OCI-LY1 (cell line): Measurements from ENCODE around the gene MAP4K4.

ENCODE experiments used
- H2AFZ ChIP-seq: fragments of 200-600 bp; sonication (generic), shearing (Covaris generic); 2 replicates; pipeline ENCODE4 v1.6.0; 2014; ENCODE audit warnings: antibody characterized with exemption, mild to moderate bottlenecking, low read length
- H3F3A ChIP-seq: fragments of 200-600 bp; sonication (generic), shearing (Covaris generic); 2 replicates; pipeline ENCODE4 v1.6.0; 2014; ENCODE audit warnings: mild to moderate bottlenecking, antibody characterized with exemption, low read length, moderate library complexity; ENCODE audit not compliant: insufficient read depth
- H3K27ac ChIP-seq: fragments of 200-600 bp; sonication (generic); 2 replicates; pipeline ENCODE4 v1.5.1; 2014; ENCODE audit warnings: low read length, mixed run types, mild to moderate bottlenecking, low read depth; ENCODE audit not compliant: poor library complexity, severe bottlenecking
- H3K27me3 ChIP-seq: fragments of 200-600 bp; sonication (generic); 2 replicates; pipeline ENCODE4 v1.6.0; 2014; ENCODE audit warnings: antibody characterized with exemption, mild to moderate bottlenecking, low read length, moderate library complexity; ENCODE audit not compliant: insufficient read depth
- H3K36me3 ChIP-seq: fragments of 200-600 bp; sonication (generic); 2 replicates; pipeline ENCODE4 v1.6.1; 2014; ENCODE audit warnings: mild to moderate bottlenecking, antibody characterized with exemption, low read length, moderate library complexity, mixed read lengths; ENCODE audit not compliant: insufficient read depth
- H3K4me1 ChIP-seq: fragments of 200-600 bp; sonication (generic); 2 replicates; pipeline ENCODE4 v1.5.1; 2014; ENCODE audit warnings: mild to moderate bottlenecking, low read length, moderate library complexity; ENCODE audit not compliant: insufficient read depth, severe bottlenecking
- H3K4me2 ChIP-seq: fragments of 200-600 bp; sonication (generic), shearing (Covaris generic); 2 replicates; pipeline ENCODE4 v1.6.1; 2014; ENCODE audit warnings: low read length
- H3K4me3 ChIP-seq: fragments of 200-600 bp; sonication (generic); 2 replicates; pipeline ENCODE4 v1.5.1; 2014; ENCODE audit warnings: low read length, low read depth, mild to moderate bottlenecking, mixed read lengths; ENCODE audit not compliant: poor library complexity, severe bottlenecking
- H3K79me2 ChIP-seq: fragments of 200-600 bp; shearing (Covaris generic); 2 replicates; pipeline ENCODE4 v1.6.1; 2016; ENCODE audit warnings: mixed run types, low read length, mixed read lengths; ENCODE audit not compliant: insufficient read depth
- H3K9ac ChIP-seq: fragments of 200-600 bp; sonication (generic), shearing (Covaris generic); 2 replicates; pipeline ENCODE4 v1.6.1; 2014; ENCODE audit warnings: mild to moderate bottlenecking, low read length, mixed read lengths
- H3K9me2 ChIP-seq: fragments of 200-600 bp; sonication (generic), shearing (Covaris generic); 2 replicates; pipeline ENCODE4 v1.6.1; 2014; ENCODE audit warnings: low read depth, mild to moderate bottlenecking, low read length, mixed read lengths
- H3K9me3 ChIP-seq: fragments of 200-600 bp; shearing (Covaris generic); 2 replicates; pipeline ENCODE4 v1.6.1; 2014; ENCODE audit warnings: low read length, mixed read lengths
- H4K20me1 ChIP-seq: fragments of 200-600 bp; sonication (generic), shearing (Covaris generic); 2 replicates; pipeline ENCODE4 v1.6.0; 2016; ENCODE audit warnings: mild to moderate bottlenecking, low read length; ENCODE audit not compliant: insufficient read depth
- CTCF ChIP-seq: fragments of 200-600 bp; sonication (generic), shearing (Covaris generic); IDR thresholded peaks from 2 replicates; pipeline ENCODE4 v1.5.1; 2017; ENCODE audit warnings: mild to moderate bottlenecking, antibody characterized with exemption, low read length, moderate library complexity, mixed read lengths
- EZH2 ChIP-seq: fragments of 200-600 bp; sonication (generic), shearing (Covaris generic); IDR thresholded peaks from 2 replicates; pipeline ENCODE4 v1.8.0; 2017; ENCODE audit warnings: borderline replicate concordance, mixed run types, mild to moderate bottlenecking, antibody characterized with exemption, low read length, moderate library complexity, mixed read lengths

The MAP4K4 gene

GRCh38 chr2:101814752-101815151 lies 117.2 kb downstream of the MAP4K4 start:
- Histone ChIP-seq H3K27me3 (no peaks in the 10 kb centered on the region), H3K36me3 (no peaks in the 10 kb centered on the region), H3K9ac (no peak overlapping the region), H3K4me3 (no peak overlapping the region), H3K27ac (no peak overlapping the region), H3K79me2 (peaks cover 43% of the 10 kb centered on the region), H3K9me2 (no peaks in the 10 kb centered on the region), H3K4me2 (no peak overlapping the region; the same call in 1 of the 2 replicates), H3K4me1 (peaks cover 63% of the 10 kb centered on the region), H3K9me3 (no peaks in the 10 kb centered on the region), H3F3A (no peaks in the 10 kb centered on the region), H4K20me1 (no peaks in the 10 kb centered on the region), H2AFZ (no peak overlapping the region)
- TF ChIP-seq EZH2 = no peak
- no peak for TF ChIP-seq CTCF

DNA sequence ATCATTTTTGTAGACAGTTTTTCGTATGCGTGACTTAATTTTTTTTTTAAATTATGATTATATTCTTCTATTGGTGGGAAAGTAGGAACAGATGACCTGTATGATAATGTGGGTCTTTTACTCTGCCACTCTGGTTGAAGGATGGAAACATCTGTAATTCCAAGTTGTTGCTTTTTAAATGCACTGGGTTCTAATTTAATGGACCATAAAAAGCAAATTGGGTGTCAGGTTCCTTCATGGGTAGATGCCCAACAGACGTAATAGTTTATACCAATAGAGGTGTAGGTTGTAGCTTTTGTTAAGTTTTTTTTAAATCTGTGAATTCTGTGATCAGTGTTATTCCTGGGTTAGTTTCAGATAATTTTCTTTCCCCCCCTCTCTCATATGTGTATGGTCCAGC lies 117.6 kb downstream of the MAP4K4 start:
- Histone ChIP-seq H2AFZ (no peak overlapping the region), H3K9me3 (no peaks in the 10 kb centered on the region), H3K4me2 (no peak overlapping the region), H4K20me1 (no peaks in the 10 kb centered on the region), H3F3A (no peaks in the 10 kb centered on the region), H3K9ac (no peak overlapping the region), H3K9me2 (no peaks in the 10 kb centered on the region), H3K27me3 (no peaks in the 10 kb centered on the region), H3K79me2 (peaks cover 47% of the 10 kb centered on the region), H3K4me3 (no peak overlapping the region), H3K4me1 (peaks cover 67% of the 10 kb centered on the region), H3K27ac (no peak overlapping the region), H3K36me3 (no peaks in the 10 kb centered on the region)
- no peak for TF ChIP-seq EZH2
- TF ChIP-seq CTCF = no peak

DNA sequence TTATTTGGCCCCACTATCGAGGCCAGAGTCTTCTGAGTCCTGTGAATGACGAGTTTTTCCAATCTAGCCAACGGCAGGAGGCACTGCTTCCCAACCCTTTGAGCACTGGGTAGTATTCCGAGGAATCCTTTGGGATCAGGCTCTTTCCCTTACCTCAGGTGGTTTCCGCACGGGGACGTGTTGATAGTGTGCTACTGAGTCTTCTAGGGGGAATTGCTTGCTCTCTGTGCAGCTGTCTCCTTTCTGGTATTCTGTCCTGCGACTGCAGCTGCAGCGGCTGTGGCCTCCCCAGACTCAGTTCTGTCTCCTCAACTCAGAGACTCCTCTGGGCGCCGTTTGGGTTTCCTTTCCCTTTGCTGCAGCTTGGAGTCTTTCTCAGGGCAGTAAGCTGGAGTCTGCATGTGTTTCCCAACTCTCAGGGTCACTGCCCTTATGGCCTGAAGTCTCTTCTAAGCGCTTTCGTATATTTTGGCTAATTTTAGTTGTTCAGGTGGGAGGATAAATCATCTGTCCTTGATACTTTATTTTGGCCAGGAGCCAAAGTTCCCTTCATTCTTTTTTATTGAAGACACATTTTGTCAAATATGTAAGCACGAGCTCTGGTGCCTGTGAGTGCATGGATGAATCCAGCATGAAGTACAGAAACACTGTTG lies 118.4 kb downstream of the MAP4K4 start:
- H3K79me2 ChIP-seq = peaks cover 52% of the 10 kb centered on the region
- no peak for TF ChIP-seq EZH2
- TF ChIP-seq CTCF = no peak

More for the DNA sequence above, 118.4 kb downstream of the MAP4K4 start:
- H3F3A ChIP-seq = no peaks in the 10 kb centered on the region
- no peak overlapping the region for H3K4me3 ChIP-seq
- H3K36me3 ChIP-seq = no peaks in the 10 kb centered on the region
- no peaks in the 10 kb centered on the region for H3K9me3 ChIP-seq
- H3K27ac ChIP-seq = no peak overlapping the region
- H3K4me1 ChIP-seq = peaks cover 71% of the 10 kb centered on the region
- no peak overlapping the region for H2AFZ ChIP-seq
- H4K20me1 ChIP-seq = no peaks in the 10 kb centered on the region
- no peaks in the 10 kb centered on the region for H3K9me2 ChIP-seq
- H3K4me2 ChIP-seq = 0 out of 2 replicates have a peak overlapping the region, but pooled peaks have one; percentile 28
- H3K9ac ChIP-seq = no peak overlapping the region
- H3K27me3 ChIP-seq = no peaks in the 10 kb centered on the region
